ENCODE results near the gene MTMR1. TPM values are rescaled to one million over a fixed set of nuclear protein-coding genes. Genes with fewer than 3 reads are reported as not detected.

The MTMR1 gene
- total and polyA plus RNA-seq, 2 donors (not counting 3 experiments of a cell fraction or from before 2014, with no cell fraction given), result 17.1 to 20.3 TPM

DNA sequence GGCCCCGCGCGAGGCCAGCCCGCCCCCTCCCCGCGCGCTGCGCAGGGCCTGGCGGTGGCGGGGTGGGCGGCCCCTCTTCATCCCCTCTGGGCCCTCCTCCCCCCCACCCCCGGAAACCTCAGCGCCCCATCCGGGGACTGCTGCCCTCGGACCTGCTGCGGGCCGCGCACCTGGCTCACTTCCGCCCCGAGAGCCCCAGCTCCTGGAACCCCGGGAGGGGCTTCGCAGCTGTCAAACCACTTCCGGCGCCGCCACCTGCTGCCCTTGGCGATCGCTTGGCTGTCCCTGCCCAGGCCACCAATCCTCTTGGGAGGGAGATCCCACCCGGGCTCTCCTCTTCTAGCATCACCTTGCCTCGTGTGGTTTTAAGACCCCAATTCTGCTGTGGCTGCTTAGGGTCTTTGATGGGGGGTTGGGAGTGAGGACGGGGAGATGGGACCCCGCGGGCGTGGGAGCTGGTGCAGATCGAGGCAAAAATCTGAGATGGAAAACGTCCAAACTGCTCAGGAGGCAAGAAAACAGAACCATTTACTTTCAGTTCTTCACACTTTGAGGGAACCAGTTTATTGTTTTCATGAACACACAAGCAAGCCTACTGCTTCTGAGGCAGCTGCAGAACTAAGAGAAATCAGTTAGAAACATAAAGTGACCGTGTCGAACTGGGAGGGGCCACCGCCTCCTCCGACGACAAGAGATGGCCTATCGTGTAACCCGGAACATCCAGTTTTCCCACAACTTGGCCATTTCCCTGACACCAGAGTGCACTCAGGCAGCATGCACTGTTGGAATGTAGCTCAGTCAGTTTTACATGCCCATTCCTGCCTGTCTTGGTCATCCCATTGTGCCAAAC, 754 bp downstream of the MTMR1 start:
- TSS peak; percentile 57 for BruUV-seq (replicated peaks)
- peak; percentile 80 for FAIRE-seq
- peak overlapping the region; percentile 55 for H3K27ac ChIP-seq (ENCODE audit: insufficient read depth, low read depth, low read length)
- peaks cover 16% of the 10 kb centered on the region for H3K4me1 ChIP-seq (ENCODE audit: control insufficient read depth, extremely low read depth, insufficient read depth, low read length)
- H3K9me3 ChIP-seq (replicated peaks; ENCODE audit: control insufficient read depth, insufficient read depth, low read length), result no peaks in the 10 kb centered on the region
- DNase-seq (ENCODE audit: low read depth, low spot score), result peak; percentile 35
- peak overlapping the region; percentile 37 for H2AFZ ChIP-seq (ENCODE audit: low read depth, low read length)
- H3K4me3 ChIP-seq (replicated peaks in 1 of 3; ENCODE audit: insufficient read depth in 1 of 3, low read depth in 1 of 3, low read length in 3 of 3), result peak overlapping the region; percentile 44 to 74 (median 68)
- CTCF ChIA-PET, result interaction anchor here (0.7 to 2.3 kb wide), 2 partner anchors 10 to 48 kb away, joined by 3 to 9 read pairs; no protein-coding TSS in a partner anchor
- POLR2A ChIA-PET, result no interaction called here
- dilution Hi-C loops (cut with MboI; ENCODE audit: extremely low pct_ligation_motif_present, low sequenced_read_pairs), result no loop called here
- peaks cover 37% of the 10 kb centered on the region for H3K79me2 ChIP-seq (ENCODE audit: control insufficient read depth, insufficient read depth, low read length)
- H3K9ac ChIP-seq (replicated peaks; ENCODE audit: extremely low read depth, insufficient read depth, low read length), result peak overlapping the region; percentile 74
- no peaks in the 10 kb centered on the region for H3K9me1 ChIP-seq (replicated peaks; ENCODE audit: control insufficient read depth, extremely low read depth, insufficient read depth, low read length)
- H3K4me2 ChIP-seq (ENCODE audit: insufficient read depth, low read length), result peak overlapping the region; percentile 91
- no peak for TF ChIP-seq POLR2AphosphoS5 (IDR thresholded peaks at IDR 0.05; ENCODE audit: insufficient read depth, low read depth, low read length)
- TF ChIP-seq MYC (IDR thresholded peaks at IDR 0.05; ENCODE audit: low read depth, low read length), result no peak
- TF ChIP-seq POLR2A (IDR thresholded peaks at IDR 0.05; ENCODE audit: low read depth, low read length), result no peak
- TF ChIP-seq GATA2 (IDR thresholded peaks at IDR 0.05; ENCODE audit: insufficient read depth, insufficient read length, low read depth, low read length), result no peak
- TF ChIP-seq FOS (IDR thresholded peaks at IDR 0.05; ENCODE audit: borderline replicate concordance, insufficient read depth, low read length), result no peak
- TF ChIP-seq JUN (IDR thresholded peaks at IDR 0.05; ENCODE audit: borderline replicate concordance, insufficient read depth, insufficient read length, low read depth), result no peak
- TF ChIP-seq EZH2 (IDR thresholded peaks at IDR 0.05; ENCODE audit: borderline replicate concordance, low read depth, low read length, severe bottlenecking), result no peak
- H4K20me1 ChIP-seq (replicated peaks; ENCODE audit: control insufficient read depth, extremely low read depth, insufficient read depth, low read length), result no peaks in the 10 kb centered on the region
- no peaks in the 10 kb centered on the region for H3K27me3 ChIP-seq (ENCODE audit: control insufficient read depth in 2 of 2, insufficient read depth in 2 of 2, low read length in 2 of 2)
- H3K36me3 ChIP-seq (ENCODE audit: control insufficient read depth in 2 of 2, extremely low read depth in 1 of 2, insufficient read depth in 2 of 2, low read length in 2 of 2), result no peaks in the 10 kb centered on the region
- intact Hi-C loops (cut with micrococcal nuclease), result no loop called here

Measured in endothelial cell of umbilical vein (primary cell).